CD4-positive, alpha-beta T cell treated with Interleukin-4 for 4 hours (primary cell): Measurements from ENCODE around the gene ADAMTS17.
"Not testable (repeated sequence)": the region's sequence is repeated elsewhere in the genome, so short reads cannot be mapped to it uniquely, and the experiment has no call there.

Experiments used
- DNase-seq: peaks from one replicate; pipeline ENCODE4 v3.0.0-alpha.2; 2020

ADAMTS17 gene

GRCh38 chr15:99983886-99984286 lies 357.9 kb downstream of the ADAMTS17 start:
- no peak for DNase-seq

- DNase-seq, result no peak
These were observed 358.4 kb downstream of the ADAMTS17 start for GRCh38 chr15:99983171-99983885.

- no peak for DNase-seq
These were observed 359.1 kb downstream of the ADAMTS17 start for GRCh38 chr15:99982662-99983061.

- no peak for DNase-seq
These were observed 359.7 kb downstream of the ADAMTS17 start for GRCh38 chr15:99981839-99982658.

DNA sequence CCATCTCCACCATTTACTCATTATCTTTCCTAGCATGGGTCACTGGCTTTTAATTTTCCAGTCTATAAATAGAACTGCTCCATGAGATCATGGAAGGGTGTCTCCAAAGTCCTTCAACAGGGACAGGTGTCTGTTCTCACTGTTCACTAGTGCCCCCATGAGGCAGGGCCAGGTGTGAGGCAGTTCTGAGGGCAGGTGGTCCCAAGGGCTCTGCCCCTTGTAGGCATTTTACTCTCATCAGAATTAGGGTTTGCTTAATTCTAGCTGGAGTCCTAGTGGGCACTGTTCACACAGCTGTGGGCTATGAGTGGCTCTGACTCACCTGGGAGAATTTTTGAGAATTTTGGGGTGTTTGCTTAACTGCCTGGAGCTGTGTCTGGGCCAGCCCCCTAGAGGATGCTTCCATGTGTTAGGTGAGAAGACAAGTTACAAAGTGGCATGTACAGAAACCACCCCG lies 360.6 kb downstream of the ADAMTS17 start:
- no peak for DNase-seq

GRCh38 chr15:99980752-99981151 lies 361.0 kb downstream of the ADAMTS17 start:
- DNase-seq, result no peak

DNA sequence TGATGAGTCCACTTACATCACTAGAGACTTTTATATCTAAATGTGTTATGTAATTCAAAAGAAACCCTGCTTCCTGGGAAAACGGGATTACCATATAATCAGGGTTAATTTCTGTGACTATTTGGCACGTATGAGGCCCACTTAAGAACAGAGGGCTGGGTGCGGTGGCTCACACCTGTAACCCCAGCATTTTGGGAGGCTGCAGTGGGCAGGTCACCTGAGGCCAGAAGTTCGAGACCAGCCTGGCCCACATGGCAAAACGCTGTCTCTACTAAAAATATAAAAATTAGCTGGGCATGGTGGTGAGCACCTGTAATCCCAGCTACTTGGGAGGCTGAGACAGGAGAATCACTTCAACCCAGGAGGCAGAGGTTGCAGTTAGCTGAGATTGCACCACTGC lies 361.9 kb downstream of the ADAMTS17 start:
- DNase-seq, result not testable (repeated sequence)

DNA sequence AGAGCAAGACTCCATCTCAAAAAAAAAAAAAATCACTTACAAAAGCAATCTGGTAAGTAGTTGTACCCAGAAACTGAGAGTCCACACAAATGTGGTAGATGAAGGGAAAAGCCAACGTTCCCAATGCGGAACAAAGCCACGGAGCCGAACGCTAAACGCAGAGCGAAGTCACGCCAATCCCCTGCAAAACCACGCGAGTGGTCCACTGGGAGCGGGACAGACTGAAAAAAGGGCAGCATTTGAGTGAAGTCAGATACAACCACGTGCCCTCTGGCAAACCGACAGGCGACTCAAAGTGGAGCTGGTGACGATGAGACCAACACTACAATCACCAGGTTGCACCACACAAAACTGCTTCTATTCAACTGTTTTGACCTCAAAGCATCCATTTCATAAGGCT lies 362.4 kb downstream of the ADAMTS17 start:
- no peak for DNase-seq

- no peak for DNase-seq
These were observed 363.3 kb downstream of the ADAMTS17 start for GRCh38 chr15:99978426-99978825.

- DNase-seq, result no peak
These were observed 363.8 kb downstream of the ADAMTS17 start for GRCh38 chr15:99977929-99978328.

DNA sequence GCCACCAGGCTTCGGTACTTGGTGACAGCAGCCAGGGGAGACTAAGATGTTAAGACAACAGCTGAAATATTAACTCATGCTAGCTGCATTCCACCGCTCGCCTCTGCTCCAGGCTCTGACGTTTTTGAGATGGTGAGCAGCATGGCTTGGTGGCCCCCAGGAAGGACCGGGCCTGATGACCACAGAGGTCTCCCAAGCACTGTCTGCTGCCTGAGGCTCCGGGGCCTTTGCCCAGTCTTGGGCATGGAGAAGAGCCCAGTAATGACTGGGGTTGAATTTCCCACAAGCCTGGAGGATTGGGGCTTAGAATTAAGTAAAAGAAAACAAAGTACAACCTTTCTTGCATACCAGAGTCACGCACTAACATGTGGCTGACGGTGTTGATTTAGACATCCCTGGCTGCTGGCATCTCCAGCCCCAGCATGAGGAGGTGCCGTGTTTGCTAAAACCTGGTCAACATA lies 364.9 kb downstream of the ADAMTS17 start:
- DNase-seq, result no peak

DNA sequence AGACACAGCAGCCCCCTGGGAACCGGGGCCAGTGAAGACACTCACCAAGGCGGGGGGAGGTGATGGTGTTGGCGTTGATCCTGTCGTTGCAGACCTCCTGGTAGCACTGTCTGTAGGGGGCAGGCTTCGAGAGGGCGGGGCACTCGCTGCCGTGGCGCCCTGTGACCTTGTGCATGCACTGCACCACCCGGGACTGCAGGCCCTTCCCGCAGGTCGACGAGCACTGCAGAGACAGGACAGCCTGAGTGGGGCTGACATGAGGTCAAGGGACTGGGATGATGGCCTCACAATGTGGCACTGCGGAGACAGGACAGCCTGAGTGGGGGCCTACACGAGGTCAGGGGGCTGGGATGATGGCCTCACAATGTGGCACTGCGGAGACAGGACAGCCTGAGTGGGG lies 365.8 kb downstream of the ADAMTS17 start:
- no peak for DNase-seq

DNA sequence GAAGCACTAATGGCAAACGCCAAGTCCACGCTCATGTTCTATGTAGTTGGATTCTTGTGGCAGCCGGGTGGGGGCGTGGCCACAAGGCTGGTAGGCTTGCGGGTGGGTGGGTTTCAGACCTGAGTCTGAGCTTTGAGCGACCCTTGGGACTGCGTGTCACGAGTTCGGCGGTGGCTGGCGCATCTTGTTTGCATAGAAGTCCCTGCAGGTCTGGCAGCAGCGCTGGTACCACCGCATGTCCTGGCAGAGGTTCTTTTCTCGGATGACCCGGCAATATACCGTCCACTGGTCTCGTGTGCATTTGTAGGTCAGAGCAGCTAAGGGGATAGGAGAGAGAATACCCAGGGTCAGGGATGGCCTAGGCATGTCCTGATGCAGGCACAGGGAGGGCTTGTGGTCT lies 367.5 kb downstream of the ADAMTS17 start:
- DNase-seq, result no peak

GRCh38 chr15:99973351-99973750 lies 368.4 kb downstream of the ADAMTS17 start:
- DNase-seq, result no peak

DNA sequence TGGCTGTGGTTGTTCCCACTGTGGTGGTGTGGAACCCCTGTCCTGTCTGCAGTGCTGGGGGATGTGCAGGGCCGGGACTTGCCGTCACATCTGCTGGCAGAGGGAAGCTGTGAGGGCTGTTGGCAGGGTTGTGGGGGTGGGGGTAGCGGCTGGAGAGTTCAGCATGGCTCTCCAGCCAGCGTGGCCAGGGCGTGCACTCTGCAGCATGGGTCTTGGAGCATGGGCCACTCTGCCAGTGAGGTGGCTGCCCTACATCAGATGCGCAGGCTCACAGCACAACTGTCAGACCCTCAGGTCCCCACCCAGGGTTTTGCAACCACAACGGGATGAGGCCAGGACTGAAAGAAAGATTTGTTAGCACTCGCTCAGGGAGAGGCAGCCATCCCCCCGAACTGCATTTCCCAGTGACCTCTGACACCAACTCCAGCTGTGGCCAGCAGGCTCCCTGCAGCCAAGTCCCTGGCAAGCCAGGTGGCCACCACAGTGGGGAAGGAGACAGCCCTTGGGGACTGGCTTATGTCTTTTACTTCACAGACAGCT lies 370.8 kb downstream of the ADAMTS17 start:
- DNase-seq, result no peak

DNA sequence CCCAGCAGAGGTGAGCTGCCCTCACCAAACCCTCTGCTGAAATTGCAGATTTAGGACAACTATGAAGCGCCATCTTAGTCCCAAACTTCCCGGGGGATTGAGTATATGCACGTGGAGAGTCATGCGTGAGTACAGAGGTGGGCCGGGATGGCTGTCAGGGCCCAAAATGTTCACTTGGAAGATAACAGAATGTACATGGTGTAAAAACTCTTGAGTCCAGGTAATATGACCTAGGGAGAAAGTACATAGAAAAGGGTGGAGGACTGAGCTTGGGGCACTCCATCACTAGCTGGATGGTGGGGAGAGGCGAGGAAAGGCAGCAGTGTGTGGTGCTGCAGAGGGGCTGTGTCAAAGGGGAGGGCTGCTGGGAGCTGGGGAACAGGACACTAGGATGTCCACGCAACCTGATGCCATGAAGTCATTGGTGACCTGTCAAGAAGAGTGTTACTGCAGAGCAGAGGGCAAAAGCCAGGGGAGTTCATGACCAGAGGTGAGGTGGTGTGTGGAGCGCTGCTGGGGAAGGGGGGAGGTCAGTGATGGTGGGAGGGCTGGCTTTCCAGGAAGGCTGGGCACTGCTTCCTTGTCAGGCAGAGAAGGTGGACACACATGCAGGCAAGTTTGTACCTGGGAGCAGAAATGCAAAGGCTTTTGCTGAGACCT lies 372.4 kb downstream of the ADAMTS17 start:
- DNase-seq, result no peak

DNA sequence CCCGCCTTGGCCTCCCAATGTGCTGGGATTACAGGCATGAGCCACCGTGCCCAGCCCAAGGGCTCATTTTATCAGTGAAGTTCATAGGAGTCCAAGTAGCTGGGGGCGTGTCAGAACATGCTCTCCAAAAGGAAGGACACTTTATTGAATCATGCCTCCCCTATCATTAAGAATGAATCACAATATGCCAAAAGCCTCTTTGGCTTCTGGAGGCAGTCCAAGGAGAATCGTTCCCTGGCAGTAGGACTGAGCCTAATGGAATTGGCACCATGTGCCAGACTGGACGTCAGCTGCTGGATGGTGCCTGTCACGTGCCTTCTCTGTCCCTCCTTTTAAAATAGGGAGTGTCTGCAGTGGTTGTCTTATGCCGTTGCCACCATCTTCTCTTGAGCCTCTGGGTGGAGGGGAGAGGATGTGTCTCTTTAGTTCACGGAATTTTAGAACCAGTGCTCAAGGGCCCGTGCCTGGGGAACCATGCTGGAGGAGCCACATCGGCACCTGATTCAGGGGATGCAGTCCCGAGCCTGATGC lies 373.9 kb downstream of the ADAMTS17 start:
- no peak for DNase-seq

GRCh38 chr15:99966815-99967214 lies 375.0 kb downstream of the ADAMTS17 start:
- DNase-seq, result no peak

DNA sequence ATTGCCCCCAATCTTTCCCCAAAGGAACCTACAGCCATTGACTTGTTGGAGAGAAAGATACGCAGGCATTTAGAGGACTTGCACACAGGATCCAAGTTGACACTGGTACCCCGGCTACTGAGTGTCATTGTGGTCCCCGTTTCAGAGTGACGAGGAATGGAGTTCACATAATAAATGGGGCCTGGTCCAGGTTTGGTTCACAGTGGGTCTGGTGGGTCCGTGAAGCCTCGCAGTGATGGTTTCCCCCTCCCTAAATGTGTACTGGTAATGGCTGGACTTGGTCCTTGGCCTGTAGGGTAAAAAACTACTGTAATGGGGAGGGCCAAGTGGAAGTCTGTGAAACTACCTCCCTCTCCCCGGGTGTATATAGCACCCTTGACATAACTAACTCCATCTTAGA lies 376.4 kb downstream of the ADAMTS17 start:
- DNase-seq, result no peak

DNA sequence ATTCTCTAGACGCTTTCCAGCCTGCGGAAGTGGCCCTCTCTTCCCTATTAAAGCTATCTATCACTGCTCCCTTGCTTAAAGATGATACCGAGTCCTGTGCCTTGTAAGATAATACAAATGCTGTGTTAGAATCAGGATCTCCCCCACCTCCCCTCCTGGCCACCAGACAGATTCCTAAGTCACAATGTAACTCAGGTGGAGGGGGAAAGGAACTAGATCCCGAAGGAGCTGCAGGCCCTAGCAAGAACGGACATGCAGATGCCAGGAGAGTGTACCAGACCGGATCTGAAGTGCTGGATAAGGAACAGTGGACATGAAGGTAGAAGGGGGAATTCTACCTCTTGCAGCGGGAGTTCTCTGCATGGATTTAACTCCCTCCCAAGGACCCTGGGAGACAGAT lies 377.8 kb downstream of the ADAMTS17 start:
- DNase-seq, result no peak

GRCh38 chr15:99963096-99963825 lies 378.5 kb downstream of the ADAMTS17 start:
- DNase-seq, result no peak

GRCh38 chr15:99962006-99962561 lies 379.7 kb downstream of the ADAMTS17 start:
- no peak for DNase-seq
